ENCODE results near the gene PAQR9. TPM values are rescaled to one million over a fixed set of nuclear protein-coding genes. Genes with fewer than 3 reads are reported as not detected.

The PAQR9 gene
- total RNA-seq, 4 donors from 2014 or later: not detected

DNA sequence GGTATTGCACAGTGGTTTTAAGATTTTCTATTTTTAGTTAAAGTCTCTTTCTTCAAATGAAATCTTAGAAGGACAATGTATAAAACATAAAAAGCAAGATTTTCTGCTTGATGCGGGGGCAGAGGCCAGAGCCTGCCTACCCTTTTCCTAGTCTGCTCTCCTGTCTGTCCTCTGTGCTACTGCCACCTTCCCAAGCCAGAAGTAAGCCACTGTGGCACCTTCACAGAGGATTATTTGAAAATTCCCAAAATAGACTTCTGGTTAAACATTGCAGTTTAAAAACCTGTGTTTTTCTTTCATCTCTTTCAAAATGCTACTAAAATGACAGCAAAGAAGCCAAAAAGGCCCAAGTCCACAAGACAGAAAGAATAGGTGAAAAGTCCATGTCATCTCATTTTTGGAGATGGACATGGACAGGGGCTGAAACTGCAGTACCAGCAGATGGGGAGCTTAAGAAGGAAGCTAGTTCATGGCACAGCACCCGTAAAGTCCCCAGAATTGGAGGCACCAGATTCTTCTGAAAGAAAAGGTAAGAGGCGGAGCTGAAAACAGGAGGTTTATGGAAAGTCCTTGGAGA lies 37.0 kb downstream of the PAQR9 start:
- no peaks in the 10 kb centered on the region for H3K4me1 ChIP-seq
- H3K27me3 ChIP-seq: no peaks in the 10 kb centered on the region
- no peak overlapping the region for H3K4me3 ChIP-seq (replicated peaks in 1 of 3)
- no peak overlapping the region for H3K27ac ChIP-seq
- no peak for DNase-seq
- TF ChIP-seq, protein P1, sequence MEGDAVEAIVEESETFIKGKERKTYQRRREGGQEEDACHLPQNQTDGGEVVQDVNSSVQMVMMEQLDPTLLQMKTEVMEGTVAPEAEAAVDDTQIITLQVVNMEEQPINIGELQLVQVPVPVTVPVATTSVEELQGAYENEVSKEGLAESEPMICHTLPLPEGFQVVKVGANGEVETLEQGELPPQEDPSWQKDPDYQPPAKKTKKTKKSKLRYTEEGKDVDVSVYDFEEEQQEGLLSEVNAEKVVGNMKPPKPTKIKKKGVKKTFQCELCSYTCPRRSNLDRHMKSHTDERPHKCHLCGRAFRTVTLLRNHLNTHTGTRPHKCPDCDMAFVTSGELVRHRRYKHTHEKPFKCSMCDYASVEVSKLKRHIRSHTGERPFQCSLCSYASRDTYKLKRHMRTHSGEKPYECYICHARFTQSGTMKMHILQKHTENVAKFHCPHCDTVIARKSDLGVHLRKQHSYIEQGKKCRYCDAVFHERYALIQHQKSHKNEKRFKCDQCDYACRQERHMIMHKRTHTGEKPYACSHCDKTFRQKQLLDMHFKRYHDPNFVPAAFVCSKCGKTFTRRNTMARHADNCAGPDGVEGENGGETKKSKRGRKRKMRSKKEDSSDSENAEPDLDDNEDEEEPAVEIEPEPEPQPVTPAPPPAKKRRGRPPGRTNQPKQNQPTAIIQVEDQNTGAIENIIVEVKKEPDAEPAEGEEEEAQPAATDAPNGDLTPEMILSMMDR (IDR thresholded peaks at IDR 0.05): no peak
- no peak for TF ChIP-seq POLR2A (IDR thresholded peaks at IDR 0.05)
- no peaks in the 10 kb centered on the region for H3K36me3 ChIP-seq
- intact Hi-C loops (cut with DNase I): no loop called here
- H3K9me3 ChIP-seq: no peaks in the 10 kb centered on the region
- 88 to 91% methylated on average over 3 of the region's 3 CpGs for WGBS, 2 donors

DNA sequence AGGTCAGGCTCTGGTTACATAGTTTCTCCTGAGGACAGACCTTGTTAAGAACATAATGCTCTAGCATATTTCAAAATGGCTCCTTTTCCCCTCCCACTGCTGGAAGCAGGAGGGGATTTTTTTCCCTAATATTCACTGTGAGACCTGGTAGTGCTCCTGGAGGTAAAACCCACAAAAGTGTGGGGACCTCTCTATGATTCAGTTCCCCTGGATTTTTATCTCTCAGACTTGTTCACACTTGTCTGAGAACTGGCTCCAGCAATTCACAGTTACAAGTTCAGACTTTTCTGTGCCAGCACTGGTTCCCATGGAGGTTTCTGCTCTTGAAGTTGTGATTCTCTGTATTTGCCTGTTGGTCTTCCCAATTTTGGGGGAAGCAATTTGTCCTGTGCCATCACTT lies 38.3 kb downstream of the PAQR9 start:
- TF ChIP-seq POLR2A (IDR thresholded peaks at IDR 0.05): no peak
- TF ChIP-seq, protein P1 (IDR thresholded peaks at IDR 0.05): no peak
- H3K4me1 ChIP-seq: no peaks in the 10 kb centered on the region
- intact Hi-C loops (cut with DNase I): no loop called here
- H3K9me3 ChIP-seq: no peaks in the 10 kb centered on the region
- DNase-seq: no peak
- H3K36me3 ChIP-seq: no peaks in the 10 kb centered on the region
- no peak overlapping the region for H3K27ac ChIP-seq
- no peak overlapping the region for H3K4me3 ChIP-seq (replicated peaks in 1 of 3)
- no peaks in the 10 kb centered on the region for H3K27me3 ChIP-seq

DNA sequence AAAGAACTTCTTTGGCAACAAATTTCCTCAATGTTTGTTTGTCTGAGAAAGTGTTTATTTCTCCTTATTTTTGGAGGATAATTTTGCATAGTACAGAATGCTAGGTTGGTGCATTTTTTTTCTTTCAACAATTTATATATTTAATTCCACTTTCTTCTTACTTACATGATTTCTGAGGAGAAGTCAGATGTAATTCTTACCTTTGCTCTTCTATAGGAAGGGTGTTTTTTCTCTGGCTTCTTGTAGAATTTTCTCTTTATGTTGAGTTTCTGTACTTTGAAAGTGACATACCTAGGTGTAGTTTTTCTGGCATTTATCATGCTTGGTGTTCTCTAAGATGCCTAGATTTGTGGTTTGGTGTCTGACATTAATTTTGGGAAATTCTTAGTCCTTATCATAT lies 39.8 kb downstream of the PAQR9 start:
- no peak overlapping the region for H3K4me3 ChIP-seq (replicated peaks in 1 of 3)
- TF ChIP-seq, protein P1 (IDR thresholded peaks at IDR 0.05): no peak
- TF ChIP-seq POLR2A (IDR thresholded peaks at IDR 0.05): no peak
- no peak for DNase-seq
- H3K4me1 ChIP-seq: no peaks in the 10 kb centered on the region
- H3K27ac ChIP-seq: no peak overlapping the region
- H3K36me3 ChIP-seq: no peaks in the 10 kb centered on the region
- intact Hi-C loops (cut with DNase I): no loop called here
- H3K27me3 ChIP-seq: no peaks in the 10 kb centered on the region
- H3K9me3 ChIP-seq: no peaks in the 10 kb centered on the region

DNA sequence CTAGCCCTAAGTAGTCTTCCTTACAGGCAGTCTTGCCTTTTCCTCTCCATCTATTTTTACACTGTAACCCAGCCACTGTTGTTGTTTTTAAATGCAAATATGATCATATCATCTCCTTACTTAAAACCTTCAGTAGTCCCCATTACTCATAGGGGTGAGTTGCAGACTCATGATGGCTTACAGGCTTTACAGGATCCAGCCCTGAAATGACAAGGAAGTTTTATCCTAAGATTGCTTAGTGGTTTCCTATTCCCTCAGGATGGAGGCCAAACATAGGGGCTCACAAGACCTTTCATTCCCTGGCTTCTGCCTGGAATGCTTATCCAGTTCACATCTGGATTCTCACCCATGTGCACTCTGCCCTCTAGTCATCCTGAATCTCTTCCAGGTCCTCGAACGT lies 46.9 kb downstream of the PAQR9 start:
- Histone ChIP-seq H3K36me3 (no peaks in the 10 kb centered on the region), H3K9me3 (no peaks in the 10 kb centered on the region), H3K4me1 (no peaks in the 10 kb centered on the region), H3K27ac (no peak overlapping the region), H3K4me3 (replicated peaks in 1 of 3) (no peak overlapping the region), H3K27me3 (no peaks in the 10 kb centered on the region)
- intact Hi-C loops (cut with DNase I): no loop called here
- 64 to 67% methylated on average over 2 of the region's 2 CpGs for WGBS, 2 donors
- no peak for DNase-seq
- TF ChIP-seq POLR2A (IDR thresholded peaks at IDR 0.05): no peak
- TF ChIP-seq, protein P1 (IDR thresholded peaks at IDR 0.05): no peak

DNA sequence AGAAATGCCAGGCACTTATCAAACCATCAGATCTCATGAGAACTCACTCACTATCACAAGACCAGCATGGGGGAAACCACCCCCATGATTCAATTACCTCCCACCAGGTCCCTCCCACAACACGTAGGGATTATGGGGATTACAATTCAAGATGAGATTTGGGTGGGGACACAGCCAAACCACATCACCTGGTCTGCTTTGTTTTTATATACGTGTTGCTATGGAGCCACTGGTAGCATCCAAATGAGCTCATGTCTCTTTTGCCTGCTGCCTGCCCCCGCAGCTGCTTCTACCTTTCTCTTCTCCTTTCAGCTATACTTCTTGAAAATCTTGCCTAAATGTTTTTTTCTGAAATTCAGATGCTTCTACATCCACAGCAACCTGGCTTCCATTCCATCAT lies 47.8 kb downstream of the PAQR9 start:
- Histone ChIP-seq H3K9me3 (no peaks in the 10 kb centered on the region), H3K4me1 (no peaks in the 10 kb centered on the region), H3K27ac (no peak overlapping the region), H3K27me3 (no peaks in the 10 kb centered on the region), H3K4me3 (replicated peaks in 1 of 3) (no peak overlapping the region), H3K36me3 (no peaks in the 10 kb centered on the region)
- intact Hi-C loops (cut with DNase I): no loop called here
- DNase-seq: no peak
- 78 to 80% methylated on average over 3 of the region's 3 CpGs for WGBS, 2 donors
- TF ChIP-seq POLR2A (IDR thresholded peaks at IDR 0.05): no peak
- TF ChIP-seq, protein P1 (IDR thresholded peaks at IDR 0.05): no peak

Data from thyroid gland (tissue), 4 donors.